H1 (cell line): ENCODE results near the gene ZAR1. TPM values are rescaled to one million over a fixed set of nuclear protein-coding genes. Genes with fewer than 3 reads are reported as not detected.

Experiments
- CTCF ChIA-PET: fragments of 300-600 bp; sonication (Branson Sonifier 250); formaldehyde crosslinking; loops from one replicate; lab custom pipeline; 2021; ENCODE audit not compliant: partially characterized antibody; lab: Charles Lee
- POLR2A ChIA-PET: fragments of 300-600 bp; sonication (Branson Sonifier 250); formaldehyde crosslinking; loops from one replicate; lab custom pipeline; 2021; ENCODE audit warnings: inconsistent platforms; ENCODE audit not compliant: partially characterized antibody; lab: Charles Lee
- DNase-seq, 2 experiments: peaks; one replicate each; pipeline versions ENCODE4 v3.0.0 to v3.0.0-alpha.2; 2010 to 2022; ENCODE audit warnings: low spot score in 2 of 2, low read depth in 1 of 2, mixed read lengths in 1 of 2
- FAIRE-seq: peaks from 2 replicates; lab custom pipeline; 2011; peaks lifted over from hg19 to GRCh38; lab: Jason Lieb, UNC
- H2AFZ ChIP-seq: 2 replicates; pipeline ENCODE4 v1.8.1; 2012; ENCODE audit warnings: low read length, inconsistent platforms
- H2AK5ac ChIP-seq: 2 replicates; pipeline ENCODE4 v1.6.1; 2013; ENCODE audit warnings: low read depth, low read length
- H2BK120ac ChIP-seq: replicated peaks from 2 replicates; pipeline ENCODE3; 2013; ENCODE audit warnings: low read depth, low read length, inconsistent platforms
- H2BK12ac ChIP-seq: 2 replicates; pipeline ENCODE4 v1.6.1; 2013; ENCODE audit warnings: low read depth, low read length
- H2BK15ac ChIP-seq: 2 replicates; pipeline ENCODE4 v1.6.1; 2013; ENCODE audit warnings: low read length
- H2BK20ac ChIP-seq: 2 replicates; pipeline ENCODE4 v1.6.1; 2013; ENCODE audit warnings: low read length
- H2BK5ac ChIP-seq: 2 replicates; pipeline ENCODE4 v1.6.1; 2013; ENCODE audit warnings: low read depth, low read length
- H3K14ac ChIP-seq: 2 replicates; pipeline ENCODE4 v1.6.1; 2013; ENCODE audit warnings: inconsistent platforms; ENCODE audit not compliant: insufficient read length
- H3K18ac ChIP-seq: 2 replicates; pipeline ENCODE4 v1.6.1; 2013; ENCODE audit warnings: low read length; ENCODE audit errors: extremely low read depth
- H3K23ac ChIP-seq: 2 replicates; pipeline ENCODE4 v1.6.1; 2013; ENCODE audit warnings: inconsistent platforms; ENCODE audit not compliant: insufficient read length
- H3K23me2 ChIP-seq: 2 replicates; pipeline ENCODE4 v1.6.1; 2013; ENCODE audit warnings: low read depth, low read length
- H3K27ac ChIP-seq: 2 replicates; pipeline ENCODE4 v1.6.1; 2011; ENCODE audit warnings: low read depth, low read length, inconsistent platforms
- H3K27me3 ChIP-seq, 4 experiments: replicated peaks in 1 of 4; 1 replicate in 1 of 4; 2 replicates in 3 of 4; pipeline versions ENCODE4 v1.6.1 to v1.8.1; 2011 to 2013; ENCODE audit warnings: low read length in 3 of 4, mild to moderate bottlenecking in 3 of 4, inconsistent platforms in 2 of 4, mixed read lengths in 2 of 4, moderate library complexity in 1 of 4; ENCODE audit not compliant: control insufficient read depth in 3 of 4, insufficient read depth in 3 of 4; ENCODE audit errors: extremely low read depth in 1 of 4
- H3K36me3 ChIP-seq, 4 experiments: 2 replicates each; pipeline versions ENCODE4 v1.6.1 to v1.8.1; 2011 to 2013; ENCODE audit warnings: mild to moderate bottlenecking in 4 of 4, low read length in 3 of 4, moderate library complexity in 2 of 4, control low read depth in 1 of 4, inconsistent platforms in 1 of 4; ENCODE audit not compliant: insufficient read depth in 4 of 4, control insufficient read depth in 2 of 4
- H3K4ac ChIP-seq: replicated peaks from 2 replicates; pipeline ENCODE3; 2013; ENCODE audit warnings: low read length, low read depth, mixed read lengths, inconsistent platforms; ENCODE audit not compliant: insufficient read length
- H3K4me1 ChIP-seq, 4 experiments: replicated peaks in 1 of 4; 1 replicate in 1 of 4; 2 replicates in 3 of 4; pipeline versions ENCODE4 v1.6.1 to v1.8.1; 2011 to 2013; ENCODE audit warnings: low read length in 3 of 4, inconsistent platforms in 2 of 4, mixed read lengths in 1 of 4; ENCODE audit not compliant: insufficient read depth in 4 of 4, control insufficient read depth in 3 of 4
- H3K4me2 ChIP-seq, 2 experiments: 2 replicates each; pipeline versions ENCODE4 v1.6.1 to v1.8.1; 2011 to 2013; ENCODE audit warnings: low read depth in 2 of 2, low read length in 2 of 2, control low read depth in 1 of 2, inconsistent platforms in 1 of 2, mild to moderate bottlenecking in 1 of 2; ENCODE audit not compliant: insufficient read depth in 1 of 2
- H3K4me3 ChIP-seq, 4 experiments: fragments of 200-600, 300-600 bp in 1 of 4; sonication (generic), shearing (Covaris generic), sonication (Bioruptor Twin) in 1 of 4; 2 replicates each; pipeline versions ENCODE4 v1.5.1 to v1.8.1; 2011 to 2016; ENCODE audit warnings: low read length in 4 of 4, low read depth in 3 of 4, control low read depth in 2 of 4, inconsistent platforms in 2 of 4, mild to moderate bottlenecking in 2 of 4, mixed read lengths in 1 of 4, moderate library complexity in 1 of 4; ENCODE audit not compliant: insufficient read depth in 2 of 4; ENCODE audit errors: extremely low read depth in 1 of 4
- H3K56ac ChIP-seq: replicated peaks from 2 replicates; pipeline ENCODE3; 2013; ENCODE audit warnings: low read depth, mild to moderate bottlenecking, mixed read lengths, low read length, inconsistent platforms; ENCODE audit not compliant: insufficient read length
- H3K79me1 ChIP-seq: 2 replicates; pipeline ENCODE4 v1.6.1; 2013; ENCODE audit warnings: low read depth, low read length, control low read depth
- H3K79me2 ChIP-seq, 2 experiments: 2 replicates each; pipeline versions ENCODE4 v1.6.1 to v1.8.1; 2012 to 2013; ENCODE audit warnings: low read length in 2 of 2, mild to moderate bottlenecking in 2 of 2, inconsistent platforms in 1 of 2; ENCODE audit not compliant: insufficient read depth in 2 of 2, control insufficient read depth in 1 of 2
- H3K9ac ChIP-seq, 4 experiments: replicated peaks in 1 of 4; 1 replicate in 1 of 4; 2 replicates in 3 of 4; pipeline versions ENCODE4 v1.6.1 to v1.8.1; 2011 to 2013; ENCODE audit warnings: low read depth in 3 of 4, low read length in 3 of 4, control low read depth in 2 of 4, mild to moderate bottlenecking in 2 of 4, moderate library complexity in 2 of 4, inconsistent platforms in 1 of 4; ENCODE audit errors: extremely low read depth in 1 of 4
- H3K9me3 ChIP-seq, 2 experiments: 2 replicates each; pipeline versions ENCODE4 v1.6.1 to v1.8.1; 2012 to 2013; ENCODE audit warnings: mild to moderate bottlenecking in 2 of 2, moderate library complexity in 2 of 2, control low read depth in 1 of 2, inconsistent platforms in 1 of 2, low read depth in 1 of 2, low read length in 1 of 2, mixed read lengths in 1 of 2; ENCODE audit not compliant: insufficient read depth in 2 of 2
- H4K20me1 ChIP-seq, 2 experiments: replicated peaks in 1 of 2; 2 replicates each; pipeline versions ENCODE3 to v1.8.1; 2011 to 2013; ENCODE audit warnings: inconsistent platforms in 2 of 2, low read length in 2 of 2, mild to moderate bottlenecking in 1 of 2; ENCODE audit not compliant: insufficient read depth in 2 of 2, control insufficient read depth in 1 of 2
- H4K5ac ChIP-seq: 2 replicates; pipeline ENCODE4 v1.6.1; 2013; ENCODE audit warnings: low read length, low read depth, mixed read lengths, inconsistent platforms; ENCODE audit not compliant: insufficient read length
- H4K8ac ChIP-seq: 2 replicates; pipeline ENCODE4 v1.8.0; 2013; ENCODE audit warnings: mild to moderate bottlenecking, moderate library complexity, low read length, inconsistent platforms; ENCODE audit not compliant: insufficient read depth; ENCODE audit errors: extremely low read depth
- H4K91ac ChIP-seq: replicated peaks from 2 replicates; pipeline ENCODE3; 2013; ENCODE audit warnings: low read length, mixed read lengths, inconsistent platforms; ENCODE audit not compliant: insufficient read length
- CREB1 ChIP-seq: IDR thresholded peaks from 2 replicates; pipeline ENCODE4 v1.6.1; 2012; ENCODE audit warnings: inconsistent platforms
- EZH2 ChIP-seq: fragments of 200-600 bp; sonication (generic); IDR thresholded peaks from 2 replicates; pipeline ENCODE4 v1.7.1; 2012; ENCODE audit warnings: low read depth, mild to moderate bottlenecking, moderate library complexity, low read length, inconsistent platforms; ENCODE audit not compliant: severe bottlenecking
- HDAC6 ChIP-seq: IDR thresholded peaks from one replicate; pipeline ENCODE4 v1.7.1; 2012; ENCODE audit warnings: low read depth, mild to moderate bottlenecking, inconsistent platforms, low read length, moderate library complexity
- NANOG ChIP-seq: IDR thresholded peaks from 2 replicates; pipeline ENCODE4 v1.6.1; 2011; ENCODE audit warnings: low read length, low read depth, mild to moderate bottlenecking, inconsistent platforms; ENCODE audit not compliant: insufficient read depth, poor library complexity, severe bottlenecking
- POU5F1 ChIP-seq: IDR thresholded peaks from 2 replicates; pipeline ENCODE4 v1.6.1; 2011; ENCODE audit warnings: low read depth, mild to moderate bottlenecking, low read length, moderate library complexity
- RAD21 ChIP-seq, 2 experiments: IDR thresholded peaks in 1 of 2; conservative IDR thresholded peaks in 1 of 2; 2 replicates each; pipeline ENCODE4 v1.6.1; 2011; ENCODE audit warnings: low read depth in 2 of 2, low read length in 2 of 2, improper control_type of control experiment in 1 of 2, inconsistent platforms in 1 of 2, mild to moderate bottlenecking in 1 of 2, moderate library complexity in 1 of 2
- RFX5 ChIP-seq: IDR thresholded peaks from 2 replicates; pipeline ENCODE4 v1.6.1; 2011; ENCODE audit warnings: low read depth, low read length, improper control_type of control experiment, borderline replicate concordance
- SAP30 ChIP-seq: fragments of 300-600 bp; sonication (generic); IDR thresholded peaks from 2 replicates; pipeline ENCODE4 v1.7.1; 2012; ENCODE audit warnings: low read length, moderate library complexity, mild to moderate bottlenecking, inconsistent platforms; ENCODE audit not compliant: insufficient read depth, insufficient replicate concordance
- SP4 ChIP-seq: IDR thresholded peaks from 2 replicates; pipeline ENCODE4 v1.6.1; 2012; ENCODE audit warnings: low read length, inconsistent platforms
- TEAD4 ChIP-seq: IDR thresholded peaks from 2 replicates; pipeline ENCODE4 v1.6.1; 2012; ENCODE audit warnings: low read depth, low read length, inconsistent platforms, mixed read lengths
- ZNF274 ChIP-seq: IDR thresholded peaks from 2 replicates; pipeline ENCODE4 v1.7.0; 2012; ENCODE audit warnings: low read length, borderline replicate concordance; ENCODE audit errors: extremely low read depth
- WGBS, 2 experiments: shearing (Covaris generic) in 1 of 2; methylation state at CpG; one replicate each; pipeline versions ENCODE4 v1.1.6 to v1.1.7; 2013 to 2015; ENCODE audit warnings: low lambda C conversion rate in 2 of 2, mixed read lengths in 2 of 2, inconsistent platforms in 1 of 2, low coverage in 1 of 2, missing lambda C conversion rate in 1 of 2; ENCODE audit not compliant: insufficient replicate concordance in 2 of 2, insufficient coverage in 1 of 2, insufficient read length in 1 of 2; ENCODE audit errors: extremely low coverage in 1 of 2, missing lambda C conversion rate in 1 of 2; 5-methylcytosine and 5-hydroxymethylcytosine counted together
- polyA plus RNA-seq, 7 experiments: library from polyadenylated mRNA; depleted of rRNA in 3 of 7; stranded (reverse) in 5 of 7; unstranded in 2 of 7; fragments of >200 nt in 5 of 7; fragments of 200-250 nt in 2 of 7; gene quantifications; 1 replicate in 5 of 7; 2 replicates in 1 of 7; 4 replicates in 1 of 7; pipeline versions ENCODE4 v1.2.1 to v1.2.3, GENCODE V29; 2011 to 2013; ENCODE audit warnings: missing spikeins in 2 of 7, mixed read lengths in 2 of 7
- total RNA-seq: library from RNA; stranded (reverse); fragmentation: NEBNext Ultra II Directional; extraction: Animal tissue kit (Norgen Biotek cat#: 25700); gene quantifications from 2 replicates; pipeline ENCODE4 v1.2.1, GENCODE V29; 2021

Gene ZAR1
- total and polyA plus RNA-seq, 2 of the 8 experiments (the other 6 are each of a cell fraction or from before 2014, with no cell fraction given): 0.33 to 0.78 TPM

DNA sequence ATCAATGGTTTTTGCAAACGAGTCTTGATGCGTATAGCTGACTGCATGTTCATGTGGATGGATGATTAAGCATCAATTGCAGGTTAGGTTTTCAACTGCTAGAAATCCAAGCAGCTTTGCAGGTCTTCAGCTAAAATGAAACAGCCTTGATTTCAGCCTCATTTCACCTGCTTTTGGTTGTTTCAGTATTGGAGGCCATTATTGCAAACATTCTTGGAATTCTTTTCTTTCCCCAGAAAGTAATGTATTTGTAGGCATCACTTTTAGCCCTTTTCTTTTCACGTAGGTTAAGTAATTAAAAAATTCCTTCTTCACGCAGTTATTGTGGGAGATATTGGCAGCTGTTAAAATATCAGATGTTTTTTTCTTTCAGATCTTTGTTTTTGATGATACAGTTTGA is 8.8 kb downstream of the ZAR1 start:
- Histone ChIP-seq H2AFZ (no peak overlapping the region), H3K36me3 (peaks cover 0 to 6% (median 1%) of the 10 kb centered on the region in 4 experiments; a peak in 3 of 8 replicates), H3K4me1 (no peaks in the 10 kb centered on the region), H3K9ac (no peak overlapping the region), H3K23ac (no peak overlapping the region), H3K23me2 (no peaks in the 10 kb centered on the region), H2BK20ac (no peak overlapping the region), H3K18ac (no peak overlapping the region), H2AK5ac (no peak overlapping the region), H2BK12ac (no peak overlapping the region), H3K79me2 (no peaks in the 10 kb centered on the region), H3K56ac (no peak overlapping the region), H3K27ac (no peak overlapping the region), H3K14ac (no peak overlapping the region), H2BK5ac (no peak overlapping the region), H4K91ac (no peak overlapping the region), H4K20me1 (peaks cover 0 to 1% of the 10 kb centered on the region in 2 experiments), H3K4me2 (no peak overlapping the region), H4K5ac (no peak overlapping the region), H3K9me3 (no peaks in the 10 kb centered on the region), H3K4me3 (no peak overlapping the region), H3K27me3 (no peaks in the 10 kb centered on the region), H4K8ac (no peak overlapping the region), H2BK120ac (no peak overlapping the region), H2BK15ac (no peak overlapping the region), H3K4ac (no peak overlapping the region), H3K79me1 (no peaks in the 10 kb centered on the region)
- WGBS, 2 experiments: 78% methylated on average over 4 of the region's 4 CpGs; no CpG with 5 or more reads in 1 of the 2 experiments
- DNase-seq (no peak), FAIRE-seq (no peak)
- ChIA-PET POLR2A (interaction anchor here (1.6 kb wide), 1 partner anchor 15 kb away, joined by 4 read pairs; no protein-coding TSS in a partner anchor), CTCF (interaction anchor here (0.9 kb wide), 1 partner anchor 369 kb away, joined by 3 read pairs; no protein-coding TSS in a partner anchor)
- TF ChIP-seq NANOG (no peak), SP4 (no peak), RFX5 (no peak), POU5F1 (no peak), TEAD4 (peak; percentile 64), RAD21 (IDR thresholded peaks at IDR 0.05 in 1 of 2, conservative IDR thresholded peaks at IDR 0.05 in 1 of 2; ENCODE audit: low read depth in 2 of 2, low read length in 2 of 2) (no peak), ZNF274 (no peak), CREB1 (no peak), HDAC6 (no peak), EZH2 (no peak), SAP30 (no peak)
